Endodermal cell (in vitro differentiated cells): ENCODE data around the gene MYCN. TPM values are rescaled to one million over a fixed set of nuclear protein-coding genes. Genes with fewer than 3 reads are reported as not detected.
A peak's percentile ranks its signal among the peaks of the same experiment; 100 is the strongest.

Source experiments
- DNase-seq: peaks from one replicate; pipeline ENCODE4 v3.0.0-alpha.2; 2017
- H3K27ac ChIP-seq: 2 replicates; pipeline ENCODE4 v1.5.1; 2013; ENCODE audit warnings: mild to moderate bottlenecking, low read depth, low read length, moderate library complexity
- H3K27me3 ChIP-seq: 2 replicates; pipeline ENCODE4 v1.6.1; 2013; ENCODE audit warnings: mild to moderate bottlenecking, low read length, moderate library complexity; ENCODE audit not compliant: insufficient read depth, control insufficient read depth, poor library complexity, severe bottlenecking
- H3K36me3 ChIP-seq: 2 replicates; pipeline ENCODE4 v1.7.0; 2013; ENCODE audit warnings: mild to moderate bottlenecking, low read length, moderate library complexity; ENCODE audit not compliant: control insufficient read depth, insufficient read depth
- H3K4me1 ChIP-seq: one replicate; pipeline ENCODE4 v1.7.0; 2013; ENCODE audit warnings: low read length; ENCODE audit not compliant: control insufficient read depth, insufficient read depth
- H3K4me3 ChIP-seq: 2 replicates; pipeline ENCODE4 v1.5.1; 2013; ENCODE audit warnings: mild to moderate bottlenecking, low read length, moderate library complexity
- H3K9ac ChIP-seq: 2 replicates; pipeline ENCODE4 v1.6.1; 2013; ENCODE audit warnings: mild to moderate bottlenecking, low read length, moderate library complexity; ENCODE audit not compliant: poor library complexity, severe bottlenecking; ENCODE audit errors: extremely low read depth
- H3K9me3 ChIP-seq: 2 replicates; pipeline ENCODE4 v1.6.1; 2013; ENCODE audit warnings: mild to moderate bottlenecking, low read length, moderate library complexity; ENCODE audit not compliant: control insufficient read depth
- H3K27ac Mint-ChIP-seq: 2 replicates; pipeline ENCODE4 v1.8.0; 2020; ENCODE audit warnings: mixed read lengths
- H3K27me3 Mint-ChIP-seq: 2 replicates; pipeline ENCODE4 v1.8.0; 2021; ENCODE audit warnings: mild to moderate bottlenecking, mixed read lengths; ENCODE audit not compliant: insufficient read depth
- H3K36me3 Mint-ChIP-seq: 2 replicates; pipeline ENCODE4 v1.8.0; 2020; ENCODE audit warnings: low read depth, mixed read lengths
- H3K4me1 Mint-ChIP-seq: 2 replicates; pipeline ENCODE4 v1.8.0; 2020; ENCODE audit warnings: mixed read lengths
- H3K4me3 Mint-ChIP-seq: 2 replicates; pipeline ENCODE4 v1.8.0; 2020; ENCODE audit warnings: mild to moderate bottlenecking, moderate library complexity, mixed read lengths
- H3K9me3 Mint-ChIP-seq: 2 replicates; pipeline ENCODE4 v1.8.0; 2020; ENCODE audit warnings: mild to moderate bottlenecking, mixed read lengths
- WGBS, 2 experiments: methylation state at CpG; one replicate each; pipeline versions ENCODE4 v1.1.5 to v1.1.7; 2013; ENCODE audit warnings: missing lambda C conversion rate in 2 of 2, mixed read lengths in 1 of 2; ENCODE audit not compliant: insufficient coverage in 1 of 2, insufficient read length in 1 of 2; 5-methylcytosine and 5-hydroxymethylcytosine counted together
- total RNA-seq, 2 donors: library from RNA; stranded (reverse); fragmentation: NEBNext Ultra II Directional in 1 of 2; extraction: Animal tissue kit (Norgen Biotek cat#: 25700) in 1 of 2; gene quantifications; 2 replicates in 1 of 2; 3 replicates in 1 of 2; pipeline ENCODE4 v1.2.1, GENCODE V29; 2021
- TF ChIP-seq, protein P1 (sequence below): fragments of 200-600 bp; sonication (generic); conservative IDR thresholded peaks from 2 replicates; pipeline ENCODE4 v1.5.0; 2021; ENCODE audit warnings: antibody characterized with exemption, mild to moderate bottlenecking

The MYCN gene
- total RNA-seq, 2 donors from 2014 or later: 36.8 to 52.3 TPM

GRCh38 chr2:15923597-15923996, 16.8 kb upstream of the MYCN start:
- H3K36me3 Mint-ChIP-seq: no peaks in the 10 kb centered on the region
- Histone ChIP-seq H3K27ac (no peak overlapping the region), H3K27me3 (no peaks in the 10 kb centered on the region), H3K36me3 (no peaks in the 10 kb centered on the region), H3K9me3 (no peaks in the 10 kb centered on the region), H3K9ac (no peak overlapping the region), H3K4me3 (no peak overlapping the region), H3K4me1 (peaks cover 3% of the 10 kb centered on the region)
- peak; percentile 25 for DNase-seq
- WGBS, 2 experiments: 91 to 95% methylated on average over 4 of the region's 4 CpGs
- no peak overlapping the region for H3K27ac Mint-ChIP-seq
- peaks cover 2% of the 10 kb centered on the region for H3K27me3 Mint-ChIP-seq
- H3K4me1 Mint-ChIP-seq: peaks cover 7% of the 10 kb centered on the region
- no peaks in the 10 kb centered on the region for H3K9me3 Mint-ChIP-seq
- no peak overlapping the region for H3K4me3 Mint-ChIP-seq
- TF ChIP-seq, protein P1, sequence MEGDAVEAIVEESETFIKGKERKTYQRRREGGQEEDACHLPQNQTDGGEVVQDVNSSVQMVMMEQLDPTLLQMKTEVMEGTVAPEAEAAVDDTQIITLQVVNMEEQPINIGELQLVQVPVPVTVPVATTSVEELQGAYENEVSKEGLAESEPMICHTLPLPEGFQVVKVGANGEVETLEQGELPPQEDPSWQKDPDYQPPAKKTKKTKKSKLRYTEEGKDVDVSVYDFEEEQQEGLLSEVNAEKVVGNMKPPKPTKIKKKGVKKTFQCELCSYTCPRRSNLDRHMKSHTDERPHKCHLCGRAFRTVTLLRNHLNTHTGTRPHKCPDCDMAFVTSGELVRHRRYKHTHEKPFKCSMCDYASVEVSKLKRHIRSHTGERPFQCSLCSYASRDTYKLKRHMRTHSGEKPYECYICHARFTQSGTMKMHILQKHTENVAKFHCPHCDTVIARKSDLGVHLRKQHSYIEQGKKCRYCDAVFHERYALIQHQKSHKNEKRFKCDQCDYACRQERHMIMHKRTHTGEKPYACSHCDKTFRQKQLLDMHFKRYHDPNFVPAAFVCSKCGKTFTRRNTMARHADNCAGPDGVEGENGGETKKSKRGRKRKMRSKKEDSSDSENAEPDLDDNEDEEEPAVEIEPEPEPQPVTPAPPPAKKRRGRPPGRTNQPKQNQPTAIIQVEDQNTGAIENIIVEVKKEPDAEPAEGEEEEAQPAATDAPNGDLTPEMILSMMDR: no peak

GRCh38 chr2:15925819-15926218, 14.5 kb upstream of the MYCN start:
- H3K36me3 Mint-ChIP-seq: no peaks in the 10 kb centered on the region
- H3K27ac Mint-ChIP-seq: no peak overlapping the region
- H3K9ac ChIP-seq: no peak overlapping the region
- H3K27me3 Mint-ChIP-seq: peaks cover 2% of the 10 kb centered on the region
- H3K4me3 ChIP-seq: no peak overlapping the region
- no peak overlapping the region for H3K4me3 Mint-ChIP-seq
- no peak overlapping the region for H3K27ac ChIP-seq
- no peaks in the 10 kb centered on the region for H3K27me3 ChIP-seq
- H3K4me1 ChIP-seq: no peaks in the 10 kb centered on the region
- no peaks in the 10 kb centered on the region for H3K9me3 ChIP-seq
- 86 to 89% methylated on average over 2 to 3 of the region's 3 CpGs for WGBS, 2 experiments
- no peaks in the 10 kb centered on the region for H3K4me1 Mint-ChIP-seq
- H3K9me3 Mint-ChIP-seq: peaks cover 3% of the 10 kb centered on the region
- H3K36me3 ChIP-seq: no peaks in the 10 kb centered on the region
- TF ChIP-seq, protein P1: no peak
- DNase-seq: no peak

DNA sequence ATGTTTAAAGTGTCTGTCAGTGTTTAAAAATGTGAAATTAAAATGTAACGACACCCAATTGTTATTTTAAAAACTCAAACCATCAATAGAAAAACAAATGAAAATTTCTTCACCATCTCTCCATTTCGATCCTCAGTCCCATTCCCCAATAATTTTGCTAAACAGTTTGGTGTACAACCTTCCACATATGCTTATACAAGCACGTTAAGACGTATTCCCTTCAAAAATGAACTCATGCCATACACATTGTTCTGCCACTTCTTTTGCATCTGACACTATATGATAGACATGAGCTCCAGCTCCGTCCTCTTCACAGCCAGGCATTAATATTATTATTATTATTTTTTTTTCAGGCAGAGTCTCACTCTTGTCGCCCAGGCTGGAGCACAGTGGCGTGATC, 14.1 kb upstream of the MYCN start:
- DNase-seq: peak; percentile 12
- no peaks in the 10 kb centered on the region for H3K9me3 ChIP-seq
- H3K4me3 Mint-ChIP-seq: no peak overlapping the region
- no peaks in the 10 kb centered on the region for H3K36me3 ChIP-seq
- TF ChIP-seq, protein P1: no peak
- H3K27me3 ChIP-seq: no peaks in the 10 kb centered on the region
- WGBS, 2 experiments: 93 to 96% methylated on average over 3 to 7 of the region's 7 CpGs
- H3K4me1 Mint-ChIP-seq: no peaks in the 10 kb centered on the region
- no peak overlapping the region for H3K4me3 ChIP-seq
- no peaks in the 10 kb centered on the region for H3K27me3 Mint-ChIP-seq
- no peak overlapping the region for H3K27ac Mint-ChIP-seq
- no peaks in the 10 kb centered on the region for H3K4me1 ChIP-seq
- no peak overlapping the region for H3K27ac ChIP-seq
- H3K36me3 Mint-ChIP-seq: no peaks in the 10 kb centered on the region
- no peak overlapping the region for H3K9ac ChIP-seq
- H3K9me3 Mint-ChIP-seq: peaks cover 4% of the 10 kb centered on the region
